ENCODE data around the gene GNG4. TPM values are rescaled to one million over a fixed set of nuclear protein-coding genes. Genes with fewer than 3 reads are reported as not detected.
A peak's percentile ranks its signal among the peaks of the same experiment; 100 is the strongest.
"Not testable (repeated sequence)": the region's sequence is repeated elsewhere in the genome, so short reads cannot be mapped to it uniquely, and the experiment has no call there.

The GNG4 gene
- total RNA-seq, 1 experiment from 2014 or later: 19.7 TPM

GRCh38 chr1:235622936-235623779, 26.4 kb downstream of the GNG4 start:
- no peaks in the 10 kb centered on the region for H3K9me3 ChIP-seq (replicated peaks)
- DNase-seq: no peak
- H3K27ac ChIP-seq: no peak overlapping the region
- no peaks in the 10 kb centered on the region for H3K4me1 ChIP-seq
- no peaks in the 10 kb centered on the region for H3K27me3 ChIP-seq
- H3K36me3 ChIP-seq: no peaks in the 10 kb centered on the region
- no peak overlapping the region for H3K4me3 ChIP-seq

- DNase-seq; H3K27me3 ChIP-seq; H3K4me3 ChIP-seq; H3K9me3 ChIP-seq (replicated peaks); H3K27ac ChIP-seq; H3K4me1 ChIP-seq; H3K36me3 ChIP-seq: not testable (repeated sequence)
These were observed 30.4 kb downstream of the GNG4 start for GRCh38 chr1:235619149-235619548.

DNA sequence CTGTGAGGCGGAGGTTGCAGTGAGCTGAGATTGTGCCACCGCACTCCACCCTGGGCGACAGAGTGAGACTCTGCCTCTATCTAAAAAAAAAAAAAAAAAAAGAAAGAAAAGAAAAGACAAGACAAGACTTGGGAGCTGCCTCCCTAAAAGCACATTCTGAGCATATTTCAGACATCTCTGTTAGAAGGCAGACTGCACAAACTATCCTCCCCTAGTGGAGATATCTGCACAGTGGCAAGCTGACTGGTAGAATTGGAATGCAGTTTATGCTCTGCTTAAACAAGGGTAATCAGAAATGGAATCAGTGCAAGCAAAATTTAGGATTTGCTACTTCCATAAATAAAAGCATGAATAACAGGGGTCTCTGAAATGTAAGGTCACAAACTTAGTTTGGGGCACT, 31.8 kb downstream of the GNG4 start:
- Histone ChIP-seq H3K27me3 (no peaks in the 10 kb centered on the region), H3K9me3 (replicated peaks) (no peaks in the 10 kb centered on the region), H3K36me3 (no peaks in the 10 kb centered on the region), H3K27ac (no peak overlapping the region), H3K4me1 (no peaks in the 10 kb centered on the region), H3K4me3 (no peak overlapping the region)
- no peak for DNase-seq

DNA sequence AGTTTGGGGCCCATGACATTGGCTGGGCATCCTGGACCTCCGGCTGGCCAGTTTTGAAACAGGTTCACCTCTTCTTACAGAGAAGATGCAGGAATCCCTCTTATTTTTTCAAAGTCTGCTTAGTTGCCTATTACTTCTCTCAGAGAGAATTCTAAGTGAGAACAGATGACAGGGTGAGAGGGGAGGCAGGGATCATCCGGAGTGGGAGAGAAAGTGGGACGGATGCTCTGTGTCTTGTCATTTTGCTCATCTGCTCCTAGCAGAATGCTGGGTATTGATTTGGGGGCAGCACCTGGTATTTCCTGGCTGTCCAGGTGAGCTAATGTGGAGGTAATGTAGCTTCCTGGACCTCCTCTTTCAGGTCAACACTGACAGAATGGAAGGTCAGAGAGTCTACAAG, 32.4 kb downstream of the GNG4 start:
- Histone ChIP-seq H3K9me3 (replicated peaks) (no peaks in the 10 kb centered on the region), H3K4me1 (no peaks in the 10 kb centered on the region), H3K4me3 (no peak overlapping the region), H3K36me3 (no peaks in the 10 kb centered on the region), H3K27me3 (no peaks in the 10 kb centered on the region), H3K27ac (no peak overlapping the region)
- no peak for DNase-seq

DNA sequence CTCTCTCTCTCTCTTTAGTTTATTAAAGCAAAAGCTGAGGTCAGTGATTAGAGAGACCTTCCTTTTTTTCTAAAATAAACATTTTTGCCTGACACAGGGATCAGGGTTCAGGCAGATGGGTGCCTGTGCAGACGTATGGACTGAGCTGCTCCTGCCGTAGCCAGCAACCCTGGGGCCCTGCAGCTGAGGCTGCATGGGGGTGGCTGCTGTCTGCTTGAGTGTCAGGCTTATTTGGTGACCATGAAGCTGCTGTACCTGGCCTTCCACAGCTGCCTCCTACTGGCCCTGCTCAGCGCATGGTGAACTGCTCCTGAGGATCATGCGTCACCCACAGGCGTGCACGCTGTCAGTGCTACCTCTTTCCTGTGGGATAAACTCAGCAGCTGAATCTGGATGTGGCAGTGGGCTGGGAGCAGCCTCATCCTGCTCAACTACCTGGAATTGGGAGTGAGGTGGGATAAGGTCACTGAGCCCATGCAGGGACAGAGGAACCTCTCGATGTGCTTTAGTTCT, 35.1 kb downstream of the GNG4 start:
- Histone ChIP-seq H3K4me1 (no peaks in the 10 kb centered on the region), H3K4me3 (no peak overlapping the region), H3K9me3 (replicated peaks) (no peaks in the 10 kb centered on the region), H3K27ac (no peak overlapping the region), H3K27me3 (no peaks in the 10 kb centered on the region), H3K36me3 (no peaks in the 10 kb centered on the region)
- no peak for DNase-seq

- DNase-seq: no peak
- H3K4me1 ChIP-seq: no peaks in the 10 kb centered on the region
- no peaks in the 10 kb centered on the region for H3K36me3 ChIP-seq
- H3K4me3 ChIP-seq: no peak overlapping the region
- H3K27ac ChIP-seq: no peak overlapping the region
- H3K27me3 ChIP-seq: no peaks in the 10 kb centered on the region
- H3K9me3 ChIP-seq (replicated peaks): no peaks in the 10 kb centered on the region
These were observed 36.0 kb downstream of the GNG4 start for GRCh38 chr1:235613602-235614001.

DNA sequence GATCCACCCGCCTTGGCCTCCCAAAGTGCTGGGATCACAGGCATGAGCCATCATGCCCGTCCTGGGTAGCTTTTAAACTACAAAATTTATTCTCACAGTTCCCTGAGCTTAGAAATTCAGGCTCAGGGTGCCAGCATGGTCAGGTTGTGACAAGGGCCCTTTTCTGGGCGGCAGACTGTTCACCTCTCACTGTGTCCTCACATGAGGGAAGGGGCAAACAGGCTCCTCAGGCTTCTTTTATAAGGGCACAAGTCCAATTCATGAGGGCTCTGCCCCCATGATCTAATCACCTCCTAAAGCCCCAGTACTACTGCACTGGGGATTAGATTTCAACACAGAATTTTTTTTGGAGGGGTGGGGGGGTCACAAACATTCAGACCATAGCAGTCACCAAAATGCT, 36.8 kb downstream of the GNG4 start:
- Histone ChIP-seq H3K4me3 (no peak overlapping the region), H3K4me1 (no peaks in the 10 kb centered on the region), H3K27ac (no peak overlapping the region), H3K9me3 (replicated peaks) (no peaks in the 10 kb centered on the region), H3K27me3 (no peaks in the 10 kb centered on the region), H3K36me3 (no peaks in the 10 kb centered on the region)
- no peak for DNase-seq

- DNase-seq: no peak
- no peaks in the 10 kb centered on the region for H3K9me3 ChIP-seq (replicated peaks)
- H3K36me3 ChIP-seq: no peaks in the 10 kb centered on the region
- no peaks in the 10 kb centered on the region for H3K4me1 ChIP-seq
- H3K27ac ChIP-seq: no peak overlapping the region
- no peak overlapping the region for H3K4me3 ChIP-seq
- H3K27me3 ChIP-seq: no peaks in the 10 kb centered on the region
These were observed 39.4 kb downstream of the GNG4 start for GRCh38 chr1:235610157-235610556.

GRCh38 chr1:235608278-235608677, 41.3 kb downstream of the GNG4 start:
- DNase-seq: no peak
- H3K4me3 ChIP-seq: no peak overlapping the region
- no peaks in the 10 kb centered on the region for H3K9me3 ChIP-seq (replicated peaks)
- H3K4me1 ChIP-seq: no peaks in the 10 kb centered on the region
- no peaks in the 10 kb centered on the region for H3K27me3 ChIP-seq
- H3K36me3 ChIP-seq: no peaks in the 10 kb centered on the region
- H3K27ac ChIP-seq: no peak overlapping the region

DNA sequence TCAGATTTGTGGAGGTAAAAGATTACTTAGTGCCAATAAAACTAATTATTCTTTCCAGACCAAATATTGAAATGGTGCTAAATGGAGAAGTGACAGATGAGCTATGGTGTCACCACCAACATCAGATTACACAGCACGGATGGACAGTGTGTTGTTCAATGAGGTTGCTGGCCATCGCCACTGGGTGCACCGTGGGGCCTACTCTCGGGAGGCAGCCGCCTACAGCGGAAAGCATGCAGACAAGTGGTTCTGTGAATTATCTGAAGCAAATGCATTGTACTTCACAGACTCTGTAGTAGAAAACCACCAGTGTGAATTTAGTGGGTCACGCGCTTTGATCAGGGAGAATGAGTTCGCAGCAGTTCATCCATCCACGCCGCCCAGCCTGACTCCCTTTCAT, 42.3 kb downstream of the GNG4 start:
- Histone ChIP-seq H3K4me3 (no peak overlapping the region), H3K36me3 (no peaks in the 10 kb centered on the region), H3K27ac (no peak overlapping the region), H3K27me3 (no peaks in the 10 kb centered on the region), H3K4me1 (no peaks in the 10 kb centered on the region), H3K9me3 (replicated peaks) (no peaks in the 10 kb centered on the region)
- no peak for DNase-seq

DNA sequence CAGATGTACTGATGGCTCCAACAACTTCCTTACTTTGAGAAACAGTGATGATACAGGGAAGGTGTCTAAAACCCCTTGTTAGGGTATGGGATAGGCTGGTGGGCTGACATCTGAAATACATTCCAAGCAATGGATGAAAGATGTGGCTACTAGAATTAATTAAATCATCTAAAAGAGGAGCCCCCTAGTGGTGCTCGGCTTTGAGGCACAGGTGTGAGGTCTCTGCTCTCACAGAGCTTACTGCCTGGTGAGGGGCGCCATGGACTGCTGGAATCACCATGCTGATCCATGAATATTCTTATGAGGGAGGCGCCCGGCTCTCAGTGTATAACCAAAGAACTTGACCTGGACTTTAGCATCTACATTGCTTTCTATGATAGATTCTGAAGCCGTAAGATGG, 48.5 kb downstream of the GNG4 start:
- Histone ChIP-seq H3K9me3 (replicated peaks) (no peaks in the 10 kb centered on the region), H3K27me3 (no peaks in the 10 kb centered on the region)
- DNase-seq: peak in 1 of 2 experiments; percentile 17

GRCh38 chr1:235599536-235599935, 50.0 kb downstream of the GNG4 start:
- Histone ChIP-seq H3K27ac (no peak overlapping the region), H3K36me3 (no peaks in the 10 kb centered on the region), H3K9me3 (replicated peaks) (no peaks in the 10 kb centered on the region), H3K4me3 (no peak overlapping the region), H3K27me3 (no peaks in the 10 kb centered on the region), H3K4me1 (no peaks in the 10 kb centered on the region)
- DNase-seq: no peak

More for the DNA sequence above, 48.5 kb downstream of the GNG4 start:
- Histone ChIP-seq H3K4me1 (no peaks in the 10 kb centered on the region), H3K36me3 (no peaks in the 10 kb centered on the region), H3K4me3 (no peak overlapping the region), H3K27ac (no peak overlapping the region)

- no peaks in the 10 kb centered on the region for H3K9me3 ChIP-seq (replicated peaks)
- no peaks in the 10 kb centered on the region for H3K27me3 ChIP-seq
- H3K4me3 ChIP-seq: no peak overlapping the region
- peak in 1 of 2 experiments; percentile 44 for DNase-seq
- no peak overlapping the region for H3K27ac ChIP-seq
- H3K4me1 ChIP-seq: no peaks in the 10 kb centered on the region
- no peaks in the 10 kb centered on the region; the same call in 1 of the 2 replicates for H3K36me3 ChIP-seq
These were observed 51.6 kb downstream of the GNG4 start for GRCh38 chr1:235597867-235598553.

DNA sequence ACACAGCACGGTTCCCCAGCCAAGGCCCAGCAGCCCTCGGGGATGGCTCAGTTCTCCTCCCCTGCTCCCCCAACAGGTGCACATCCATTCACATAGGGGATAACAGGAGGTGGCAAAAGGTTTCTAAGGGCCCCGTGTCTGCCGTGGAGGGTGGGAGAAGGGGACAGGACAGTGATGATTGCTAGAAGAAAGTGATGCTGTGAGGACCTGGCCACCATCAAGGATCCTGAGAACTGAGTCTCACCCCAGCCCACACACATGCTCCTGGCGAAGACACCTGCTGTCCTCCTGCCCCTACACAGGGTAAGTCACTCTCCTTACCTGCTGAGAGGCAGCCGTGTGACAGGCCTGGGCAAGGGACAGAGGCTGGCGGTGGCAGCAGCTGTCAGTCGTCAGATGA, 54.5 kb downstream of the GNG4 start:
- no peak for DNase-seq
- no peak overlapping the region for H3K4me3 ChIP-seq
- no peak overlapping the region for H3K27ac ChIP-seq
- no peaks in the 10 kb centered on the region for H3K4me1 ChIP-seq
- H3K27me3 ChIP-seq: no peaks in the 10 kb centered on the region
- no peaks in the 10 kb centered on the region for H3K9me3 ChIP-seq (replicated peaks)
- no peaks in the 10 kb centered on the region; the same call in 1 of the 2 replicates for H3K36me3 ChIP-seq

- not testable (repeated sequence) for H3K27ac ChIP-seq; H3K4me3 ChIP-seq; H3K36me3 ChIP-seq; H3K27me3 ChIP-seq; DNase-seq; H3K4me1 ChIP-seq; H3K9me3 ChIP-seq (replicated peaks)
These were observed 55.2 kb downstream of the GNG4 start for GRCh38 chr1:235594281-235594895.
